ENCODE measurements around the gene AMER2. TPM values are rescaled to one million over a fixed set of nuclear protein-coding genes. Genes with fewer than 3 reads are reported as not detected.

Gene AMER2
- total RNA-seq, 1 donor from 2014 or later: 0.04 TPM

DNA sequence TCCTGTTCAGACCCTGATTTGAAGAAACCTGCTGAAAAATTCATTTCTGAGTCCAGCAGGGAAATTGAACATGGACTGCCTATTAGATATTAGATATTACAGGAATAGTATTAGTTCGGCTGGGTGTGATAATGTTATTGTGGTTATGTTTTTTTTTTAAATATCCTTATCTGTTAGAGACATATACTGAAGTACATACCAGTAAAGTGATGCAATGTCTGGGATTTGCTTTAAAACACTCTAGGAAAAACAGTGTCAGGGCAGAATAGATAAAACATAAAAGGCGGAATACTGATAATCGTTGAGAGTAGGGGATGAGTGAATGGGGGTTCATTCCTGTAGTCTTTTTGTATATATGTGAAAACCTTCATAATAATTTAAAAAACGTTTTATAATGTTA, 28.7 kb upstream of the AMER2 start:
- DNase-seq (ENCODE audit: low read depth): no peak
- Histone ChIP-seq H3K4me3 (ENCODE audit: low read depth, low read length) (no peak overlapping the region), H3K36me3 (ENCODE audit: control insufficient read depth, insufficient read depth, low read length) (no peaks in the 10 kb centered on the region), H3K27me3 (ENCODE audit: control insufficient read depth, insufficient read depth, low read length) (no peaks in the 10 kb centered on the region)
- TF ChIP-seq, protein P1, sequence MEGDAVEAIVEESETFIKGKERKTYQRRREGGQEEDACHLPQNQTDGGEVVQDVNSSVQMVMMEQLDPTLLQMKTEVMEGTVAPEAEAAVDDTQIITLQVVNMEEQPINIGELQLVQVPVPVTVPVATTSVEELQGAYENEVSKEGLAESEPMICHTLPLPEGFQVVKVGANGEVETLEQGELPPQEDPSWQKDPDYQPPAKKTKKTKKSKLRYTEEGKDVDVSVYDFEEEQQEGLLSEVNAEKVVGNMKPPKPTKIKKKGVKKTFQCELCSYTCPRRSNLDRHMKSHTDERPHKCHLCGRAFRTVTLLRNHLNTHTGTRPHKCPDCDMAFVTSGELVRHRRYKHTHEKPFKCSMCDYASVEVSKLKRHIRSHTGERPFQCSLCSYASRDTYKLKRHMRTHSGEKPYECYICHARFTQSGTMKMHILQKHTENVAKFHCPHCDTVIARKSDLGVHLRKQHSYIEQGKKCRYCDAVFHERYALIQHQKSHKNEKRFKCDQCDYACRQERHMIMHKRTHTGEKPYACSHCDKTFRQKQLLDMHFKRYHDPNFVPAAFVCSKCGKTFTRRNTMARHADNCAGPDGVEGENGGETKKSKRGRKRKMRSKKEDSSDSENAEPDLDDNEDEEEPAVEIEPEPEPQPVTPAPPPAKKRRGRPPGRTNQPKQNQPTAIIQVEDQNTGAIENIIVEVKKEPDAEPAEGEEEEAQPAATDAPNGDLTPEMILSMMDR (IDR thresholded peaks at IDR 0.05; ENCODE audit: insufficient read depth, low read length, poor library complexity, severe bottlenecking): no peak

DNA sequence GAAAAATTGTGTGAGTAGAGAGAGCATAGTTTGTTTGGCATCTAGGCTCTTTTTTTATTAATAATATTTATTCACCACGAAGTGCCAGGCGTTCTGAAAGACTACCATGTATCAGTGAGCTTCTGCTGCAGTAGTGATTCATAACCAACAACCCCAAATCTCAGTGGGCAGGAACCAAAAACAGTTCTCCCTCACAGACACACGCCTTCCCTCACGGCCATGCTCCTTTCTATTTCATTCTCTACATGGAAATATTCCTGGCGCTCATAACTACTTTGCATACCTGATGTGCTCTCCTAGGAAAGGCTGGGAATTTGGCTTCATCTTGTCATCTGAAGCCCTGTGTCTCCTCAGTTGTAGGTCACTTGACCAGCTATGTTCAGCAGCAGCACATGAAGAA, 26.6 kb upstream of the AMER2 start:
- H3K4me3 ChIP-seq (ENCODE audit: low read depth, low read length): no peak overlapping the region
- TF ChIP-seq, protein P1 (IDR thresholded peaks at IDR 0.05; ENCODE audit: insufficient read depth, low read length, poor library complexity, severe bottlenecking): no peak
- DNase-seq (ENCODE audit: low read depth): no peak
- H3K27me3 ChIP-seq (ENCODE audit: control insufficient read depth, insufficient read depth, low read length): no peaks in the 10 kb centered on the region
- no peaks in the 10 kb centered on the region for H3K36me3 ChIP-seq (ENCODE audit: control insufficient read depth, insufficient read depth, low read length)

DNA sequence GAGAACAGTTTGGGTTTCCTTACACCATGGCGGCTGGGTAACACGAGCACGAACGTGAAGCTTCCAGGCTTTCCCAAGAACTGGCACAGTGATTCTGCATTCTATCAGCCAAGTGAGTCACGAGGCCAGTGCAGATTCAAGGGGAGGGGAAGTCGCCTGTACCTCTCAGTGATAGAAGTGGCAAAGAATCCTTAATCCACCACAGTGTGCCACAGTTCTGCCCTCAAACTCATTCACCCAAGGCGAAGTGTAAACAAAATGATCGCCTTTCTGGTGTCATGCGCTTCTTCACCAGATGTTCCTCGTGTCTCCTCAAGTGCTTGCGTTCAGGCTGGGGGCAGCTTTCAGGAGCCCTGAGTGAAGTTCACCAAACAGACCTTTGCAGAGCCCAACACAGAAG, 24.9 kb upstream of the AMER2 start:
- peaks cover 3% of the 10 kb centered on the region for H3K27me3 ChIP-seq (ENCODE audit: control insufficient read depth, insufficient read depth, low read length)

DNA sequence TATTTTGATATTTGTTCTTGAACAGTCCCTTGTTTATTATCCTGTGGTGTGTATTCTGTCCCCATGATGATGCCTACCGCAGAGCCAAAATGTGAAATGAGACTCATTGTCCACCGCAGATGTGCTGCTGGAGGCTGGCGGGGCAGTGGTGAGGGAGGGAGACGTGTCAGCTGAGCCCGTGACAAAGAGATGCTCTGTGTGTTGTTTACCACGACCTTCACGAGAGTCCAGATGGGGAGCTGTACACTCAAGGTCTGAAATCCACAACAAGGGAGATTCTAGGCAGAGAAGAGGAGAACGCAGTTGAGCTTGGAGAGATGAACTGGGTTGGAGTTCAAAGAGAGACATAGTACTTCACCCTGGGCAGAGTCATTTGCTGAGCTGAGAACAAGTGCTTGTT, 20.8 kb upstream of the AMER2 start:
- TF ChIP-seq, protein P1 (IDR thresholded peaks at IDR 0.05; ENCODE audit: insufficient read depth, low read length, poor library complexity, severe bottlenecking): no peak
- Histone ChIP-seq H3K27me3 (ENCODE audit: control insufficient read depth, insufficient read depth, low read length) (peaks cover 8% of the 10 kb centered on the region), H3K36me3 (ENCODE audit: control insufficient read depth, insufficient read depth, low read length) (no peaks in the 10 kb centered on the region), H3K4me3 (ENCODE audit: low read depth, low read length) (no peak overlapping the region)
- DNase-seq (ENCODE audit: low read depth): no peak

More for the DNA sequence above, 24.9 kb upstream of the AMER2 start:
- Histone ChIP-seq H3K4me3 (ENCODE audit: low read depth, low read length) (no peak overlapping the region), H3K36me3 (ENCODE audit: control insufficient read depth, insufficient read depth, low read length) (no peaks in the 10 kb centered on the region)
- no peak for DNase-seq (ENCODE audit: low read depth)
- TF ChIP-seq, protein P1 (IDR thresholded peaks at IDR 0.05; ENCODE audit: insufficient read depth, low read length, poor library complexity, severe bottlenecking): no peak

DNA sequence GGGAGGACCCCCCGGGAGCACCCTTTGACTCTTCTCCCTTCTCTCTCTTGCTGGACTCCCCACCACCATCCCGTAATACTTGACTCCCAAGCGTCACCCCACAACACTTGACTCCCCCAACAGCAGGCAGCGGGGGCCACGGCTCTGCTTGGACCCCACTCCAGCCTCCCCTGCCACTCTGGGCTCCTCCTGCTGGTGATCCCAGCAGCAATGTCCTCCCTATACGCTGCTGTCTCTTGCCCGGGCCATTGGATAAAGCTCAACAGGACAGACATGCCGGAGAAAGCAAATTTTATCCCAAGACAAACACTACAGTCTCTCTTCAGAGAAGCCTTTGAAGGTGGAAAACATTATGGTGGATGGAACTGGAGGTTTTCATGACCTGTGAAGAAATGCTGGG, 20.4 kb upstream of the AMER2 start:
- Histone ChIP-seq H3K36me3 (ENCODE audit: control insufficient read depth, insufficient read depth, low read length) (no peaks in the 10 kb centered on the region), H3K27me3 (ENCODE audit: control insufficient read depth, insufficient read depth, low read length) (peaks cover 8% of the 10 kb centered on the region), H3K4me3 (ENCODE audit: low read depth, low read length) (no peak overlapping the region)
- DNase-seq (ENCODE audit: low read depth): no peak
- TF ChIP-seq, protein P1 (IDR thresholded peaks at IDR 0.05; ENCODE audit: insufficient read depth, low read length, poor library complexity, severe bottlenecking): no peak

DNA sequence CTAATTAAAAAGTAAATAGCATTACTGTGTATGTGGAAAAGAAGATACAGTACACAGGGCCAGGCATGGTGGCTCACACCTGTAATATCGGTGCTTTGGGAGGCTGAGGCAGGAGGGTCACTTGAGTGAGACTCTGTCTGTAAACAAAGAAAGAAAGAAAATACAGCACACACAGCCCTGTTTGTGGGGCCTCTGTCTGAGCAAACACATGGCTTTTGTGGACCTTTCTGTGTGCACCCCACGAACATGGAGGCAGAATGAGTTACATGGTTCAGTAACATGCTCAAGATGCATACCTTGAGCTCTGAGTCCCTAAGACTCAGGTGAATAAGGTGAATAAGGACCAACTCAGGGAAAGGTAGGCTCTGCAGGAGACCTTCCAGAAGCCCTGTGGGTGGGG, 20.0 kb upstream of the AMER2 start:
- Histone ChIP-seq H3K36me3 (ENCODE audit: control insufficient read depth, insufficient read depth, low read length) (no peaks in the 10 kb centered on the region), H3K4me3 (ENCODE audit: low read depth, low read length) (no peak overlapping the region), H3K27me3 (ENCODE audit: control insufficient read depth, insufficient read depth, low read length) (peaks cover 8% of the 10 kb centered on the region)
- DNase-seq (ENCODE audit: low read depth): no peak
- TF ChIP-seq, protein P1 (IDR thresholded peaks at IDR 0.05; ENCODE audit: insufficient read depth, low read length, poor library complexity, severe bottlenecking): no peak

Data from kidney epithelial cell (primary cell).